GM12878 (cell line): ENCODE results near the gene ANKRD33B. TPM values are rescaled to one million over a fixed set of nuclear protein-coding genes. Genes with fewer than 3 reads are reported as not detected.

ENCODE experiments used
- ATAC-seq: fragments of 200-7000 bp; cut with Tn5 transposase; 3 replicates; pipeline ENCODE4 v1.9.1; 2020; ENCODE audit warnings: mild to moderate bottlenecking, moderate library complexity
- BruUV-seq: library from RNA; stranded (reverse); fragments of 400-500 nt; replicated peaks from 2 replicates; lab custom pipeline; 2021; lab: Mats Ljungman, UMichigan
- CTCF ChIA-PET: fragments of 300-600 bp; sonication (Branson Sonifier 250); formaldehyde crosslinking; extraction: SDS; loops from one replicate; lab custom pipeline; 2021; ENCODE audit warnings: inconsistent platforms; lab: Yijun Ruan, JAX
- POLR2A ChIA-PET: fragments of 350-600 bp; formaldehyde crosslinking; extraction: SDS; loops from one replicate; lab custom pipeline; 2021; ENCODE audit warnings: inconsistent platforms; lab: Charles Lee
- RAD21 ChIA-PET: fragments of 300-600 bp; sonication (Branson Sonifier 250); formaldehyde crosslinking; loops from one replicate; lab custom pipeline; 2023; ENCODE audit warnings: antibody characterized with exemption; ENCODE audit not compliant: unreplicated experiment; lab: Charles Lee
- SMC1A ChIA-PET: fragments of 300-600 bp; sonication (Branson Sonifier 250); formaldehyde crosslinking; loops from one replicate; lab custom pipeline; 2023; ENCODE audit not compliant: unreplicated experiment, uncharacterized antibody; lab: Charles Lee
- DNase-seq: peaks from one replicate; pipeline ENCODE4 v3.0.0-alpha.2; 2011; ENCODE audit warnings: low read depth, low spot score
- FAIRE-seq: peaks from 3 replicates; lab custom pipeline; 2011; peaks lifted over from hg19 to GRCh38; lab: Jason Lieb, UNC
- H2AFZ ChIP-seq: 2 replicates; pipeline ENCODE4 v1.6.0; 2011; ENCODE audit warnings: low read depth, low read length, control low read depth; ENCODE audit not compliant: control insufficient read depth
- H3K27ac ChIP-seq: 2 replicates; pipeline ENCODE4 v1.5.1; 2011; ENCODE audit warnings: control low read depth; ENCODE audit not compliant: control insufficient read depth, insufficient read depth
- H3K27me3 ChIP-seq, 2 experiments: replicated peaks in 1 of 2; 2 replicates each; pipeline versions ENCODE4 v1.6.0 to v1.6.1; 2011; ENCODE audit warnings: low read length in 1 of 2; ENCODE audit not compliant: control insufficient read depth in 2 of 2, insufficient read depth in 2 of 2
- H3K36me3 ChIP-seq, 2 experiments: 2 replicates each; pipeline ENCODE4 v1.5.1; 2011; ENCODE audit warnings: low read length in 1 of 2; ENCODE audit not compliant: control insufficient read depth in 2 of 2, insufficient read depth in 2 of 2
- H3K4me1 ChIP-seq: 2 replicates; pipeline ENCODE4 v1.6.1; 2011; ENCODE audit warnings: mild to moderate bottlenecking, low read length, moderate library complexity, mixed read lengths; ENCODE audit not compliant: control insufficient read depth, insufficient read depth
- H3K4me2 ChIP-seq: 2 replicates; pipeline ENCODE4 v1.6.0; 2011; ENCODE audit warnings: control low read depth; ENCODE audit not compliant: control insufficient read depth, insufficient read depth
- H3K4me3 ChIP-seq: fragments of 200-600 bp; sonication (generic); 2 replicates; pipeline ENCODE4 v1.5.1; 2016
- H3K79me2 ChIP-seq: 2 replicates; pipeline ENCODE4 v1.6.0; 2011; ENCODE audit warnings: low read length; ENCODE audit not compliant: control insufficient read depth, insufficient read depth
- H3K9ac ChIP-seq: 2 replicates; pipeline ENCODE4 v1.8.0; 2011; ENCODE audit warnings: low read length, control low read depth, mixed read lengths; ENCODE audit not compliant: control insufficient read depth, insufficient read depth
- H3K9me3 ChIP-seq: replicated peaks from 3 replicates; pipeline ENCODE4 v1.5.1; 2011; ENCODE audit warnings: mild to moderate bottlenecking, low read length; ENCODE audit not compliant: control insufficient read depth, insufficient read depth
- H4K20me1 ChIP-seq: 2 replicates; pipeline ENCODE4 v1.6.0; 2011; ENCODE audit not compliant: control insufficient read depth, insufficient read depth
- CBX5 ChIP-seq: sonication (generic); IDR thresholded peaks from 2 replicates; pipeline ENCODE4 v1.6.1; 2016; ENCODE audit warnings: low read depth, moderate library complexity, mild to moderate bottlenecking, inconsistent platforms
- EED ChIP-seq: sonication (generic); IDR thresholded peaks from 2 replicates; pipeline ENCODE4 v1.6.1; 2016; ENCODE audit warnings: antibody characterized with exemption, low read depth
- LARP7 ChIP-seq: fragments of 450-650 bp; IDR thresholded peaks from 2 replicates; pipeline ENCODE4 v1.6.1; 2017; ENCODE audit warnings: mild to moderate bottlenecking
- MAX ChIP-seq: IDR thresholded peaks from 2 replicates; pipeline ENCODE4 v1.6.1; 2012; ENCODE audit warnings: low read depth, low read length, improper control_type of control experiment
- PKNOX1 ChIP-seq: fragments of 450-650 bp; IDR thresholded peaks from 2 replicates; pipeline ENCODE4 v1.6.1; 2016; ENCODE audit warnings: mild to moderate bottlenecking
- POLR2AphosphoS2 ChIP-seq: IDR thresholded peaks from 2 replicates; pipeline ENCODE4 v1.6.1; 2011; ENCODE audit warnings: low read depth, mild to moderate bottlenecking, low read length, improper control_type of control experiment, moderate library complexity
- POLR2AphosphoS5 ChIP-seq: IDR thresholded peaks from 2 replicates; pipeline ENCODE4 v1.6.1; 2011; ENCODE audit warnings: mild to moderate bottlenecking, low read length, inconsistent platforms
- WGBS: methylation state at CpG from one replicate; pipeline ENCODE4 v1.1.6; 2016; ENCODE audit warnings: low lambda C conversion rate; ENCODE audit not compliant: insufficient replicate concordance, insufficient coverage; ENCODE audit errors: missing lambda C conversion rate; 5-methylcytosine and 5-hydroxymethylcytosine counted together
- in situ Hi-C: fragments of 300-500 bp; cut with MboI; formaldehyde crosslinking; loops from 9 replicates; pipeline ENCODE4 v1.14.3; 2018; ENCODE audit warnings: mixed read lengths
- intact Hi-C: fragments of 100-400 bp; cut with micrococcal nuclease; formaldehyde crosslinking; loops from one replicate; pipeline ENCODE4 v1.14.2; 2022; ENCODE audit not compliant: unreplicated experiment
- polyA plus RNA-seq, 11 experiments: library from polyadenylated mRNA; depleted of rRNA in 4 of 11; unstranded in 6 of 11; stranded (reverse) in 5 of 11; fragments of >200 nt; fragmentation: Nextera tagmentation in 4 of 11; fragmentation: Illumina TruSeq in 1 of 11; extraction: Ambion mirVana in 4 of 11; extraction: Trizol in 1 of 11; gene quantifications; 1 replicate in 1 of 11; 2 replicates in 10 of 11; pipeline versions ENCODE4 v1.2.1 to v1.2.3, GENCODE V29; 2011 to 2016; ENCODE audit warnings: inconsistent platforms in 2 of 11, missing spikeins in 2 of 11, low read depth in 1 of 11
- total RNA-seq, 4 experiments: library from RNA; depleted of rRNA in 3 of 4; stranded (reverse); fragments of >200 nt in 3 of 4; fragmentation: Illumina TruSeq in 1 of 4; extraction: Trizol in 1 of 4; gene quantifications; 2 replicates each; pipeline versions ENCODE4 v1.2.1 to v1.2.3, GENCODE V29; 2013 to 2021

The ANKRD33B gene
- total and polyA plus RNA-seq, 10 of the 15 experiments (the other 5 are each of a cell fraction or from before 2014, with no cell fraction given): 4.9 to 61.6 (median 15.6) TPM

- Histone ChIP-seq H3K4me2 (peak overlapping the region; percentile 75), H3K4me1 (peaks cover 58% of the 10 kb centered on the region), H3K4me3 (no peak overlapping the region), H3K36me3 (peaks cover 19 to 25% of the 10 kb centered on the region in 2 experiments), H3K9ac (peak overlapping the region; percentile 55; the same call in 1 of the 2 replicates), H3K79me2 (peaks cover 74% of the 10 kb centered on the region), H2AFZ (no peak overlapping the region), H3K27me3 (no peaks in the 10 kb centered on the region), H4K20me1 (no peaks in the 10 kb centered on the region), H3K9me3 (peaks cover 6% of the 10 kb centered on the region), H3K27ac (peak overlapping the region; percentile 35)
- FAIRE-seq: no peak
- 82% methylated on average over 12 of the region's 12 CpGs for whole genome bisulfite sequencing
- ChIA-PET SMC1A (interaction anchor here (0.6 to 12.0 kb wide), 26 partner anchors 9 to 554 kb away, joined by 3 to 192 read pairs (median 6); no protein-coding TSS in a partner anchor), POLR2A (interaction anchor here (1.3 to 4.1 kb wide), 5 partner anchors 19 to 174 kb away, joined by 3 to 20 read pairs (median 16); partner anchors contain the start of gene ANKRD33B), RAD21 (interaction anchor here (1.1 to 7.5 kb wide), 18 partner anchors 10 to 343 kb away, joined by 3 to 186 read pairs (median 8); no protein-coding TSS in a partner anchor), CTCF (interaction anchor here (1.0 to 8.0 kb wide), 26 partner anchors 14 to 343 kb away, joined by 3 to 229 read pairs (median 10); partner anchors contain the start of genes ANKRD33B and ROPN1L)
- TF ChIP-seq EED: 0 out of 2 replicates have a peak, but pooled peaks have one; percentile 13
- no peak for TF ChIP-seq PKNOX1
- TF ChIP-seq POLR2AphosphoS5: peak; percentile 23; the same call in 1 of the 2 replicates
- no peak for TF ChIP-seq POLR2AphosphoS2
- no peak for TF ChIP-seq LARP7
- no peak for TF ChIP-seq CBX5
- no peak for TF ChIP-seq MAX
- in situ Hi-C loops: loop anchor here (5.0 kb wide), 1 partner anchor 174 kb away; no protein-coding TSS in a partner anchor
- ATAC-seq: no peak
- no peak for DNase-seq
- intact Hi-C loops: loop anchor here (1.0 kb wide), 2 partner anchors 19 to 62 kb away; partner anchors contain the start of gene ANKRD33B
- BruUV-seq: no TSS peak
Observed at GRCh38 chr5:10626473-10627013, 62.7 kb downstream of the ANKRD33B start.
